ENCODE data around the gene CRYBA1. TPM values are rescaled to one million over a fixed set of nuclear protein-coding genes. Genes with fewer than 3 reads are reported as not detected.

Gene CRYBA1
- total RNA-seq, 2 donors from 2014 or later = not detected

DNA sequence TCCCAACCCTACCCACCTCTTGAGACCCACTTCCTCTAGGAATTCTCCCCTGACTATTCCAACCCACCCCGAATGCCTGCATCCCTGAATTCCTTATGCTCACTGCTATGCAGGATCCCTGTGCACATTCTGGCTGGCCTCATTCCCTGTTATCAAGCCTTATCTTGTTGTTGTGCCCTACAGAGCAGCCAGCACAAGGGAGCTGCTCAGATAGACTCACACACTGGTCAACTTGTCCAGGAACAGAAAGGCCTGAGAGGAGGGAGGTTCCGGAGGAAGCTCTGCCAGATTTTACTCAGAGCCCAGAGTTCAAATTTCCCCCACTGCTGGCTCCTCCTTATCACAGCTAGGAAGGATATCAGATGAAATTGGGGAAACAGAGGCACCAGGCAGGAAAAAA, 41.6 kb upstream of the CRYBA1 start:
- DNase-seq = no peak
- H3K4me3 ChIP-seq (ENCODE audit: low read length) = no peak overlapping the region
- Mint-ChIP-seq H3K36me3 (ENCODE audit: low read depth) (no peaks in the 10 kb centered on the region), H3K4me3 (no peak overlapping the region), H3K9me3 (no peaks in the 10 kb centered on the region), H3K27me3 (ENCODE audit: insufficient read depth) (no peaks in the 10 kb centered on the region), H3K27ac (no peak overlapping the region), H3K4me1 (no peaks in the 10 kb centered on the region)
- 88 to 100% methylated on average over 2 of the region's 2 CpGs for WGBS, 2 experiments (ENCODE audit: insufficient coverage in 1 of 2, insufficient read length in 1 of 2)
- H3K27ac ChIP-seq (ENCODE audit: low read depth, low read length) = no peak overlapping the region
- H3K27me3 ChIP-seq (ENCODE audit: control insufficient read depth, insufficient read depth, low read length, poor library complexity, severe bottlenecking) = no peaks in the 10 kb centered on the region
- no peaks in the 10 kb centered on the region for H3K9me3 ChIP-seq (ENCODE audit: control insufficient read depth, low read length)
- no peaks in the 10 kb centered on the region for H3K36me3 ChIP-seq (ENCODE audit: control insufficient read depth, insufficient read depth, low read length)
- no peak overlapping the region for H3K9ac ChIP-seq (ENCODE audit: extremely low read depth, low read length, poor library complexity, severe bottlenecking)
- H3K4me1 ChIP-seq (ENCODE audit: control insufficient read depth, insufficient read depth, low read length) = no peaks in the 10 kb centered on the region
- TF ChIP-seq, protein P1, sequence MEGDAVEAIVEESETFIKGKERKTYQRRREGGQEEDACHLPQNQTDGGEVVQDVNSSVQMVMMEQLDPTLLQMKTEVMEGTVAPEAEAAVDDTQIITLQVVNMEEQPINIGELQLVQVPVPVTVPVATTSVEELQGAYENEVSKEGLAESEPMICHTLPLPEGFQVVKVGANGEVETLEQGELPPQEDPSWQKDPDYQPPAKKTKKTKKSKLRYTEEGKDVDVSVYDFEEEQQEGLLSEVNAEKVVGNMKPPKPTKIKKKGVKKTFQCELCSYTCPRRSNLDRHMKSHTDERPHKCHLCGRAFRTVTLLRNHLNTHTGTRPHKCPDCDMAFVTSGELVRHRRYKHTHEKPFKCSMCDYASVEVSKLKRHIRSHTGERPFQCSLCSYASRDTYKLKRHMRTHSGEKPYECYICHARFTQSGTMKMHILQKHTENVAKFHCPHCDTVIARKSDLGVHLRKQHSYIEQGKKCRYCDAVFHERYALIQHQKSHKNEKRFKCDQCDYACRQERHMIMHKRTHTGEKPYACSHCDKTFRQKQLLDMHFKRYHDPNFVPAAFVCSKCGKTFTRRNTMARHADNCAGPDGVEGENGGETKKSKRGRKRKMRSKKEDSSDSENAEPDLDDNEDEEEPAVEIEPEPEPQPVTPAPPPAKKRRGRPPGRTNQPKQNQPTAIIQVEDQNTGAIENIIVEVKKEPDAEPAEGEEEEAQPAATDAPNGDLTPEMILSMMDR (conservative IDR thresholded peaks at IDR 0.05) = no peak

DNA sequence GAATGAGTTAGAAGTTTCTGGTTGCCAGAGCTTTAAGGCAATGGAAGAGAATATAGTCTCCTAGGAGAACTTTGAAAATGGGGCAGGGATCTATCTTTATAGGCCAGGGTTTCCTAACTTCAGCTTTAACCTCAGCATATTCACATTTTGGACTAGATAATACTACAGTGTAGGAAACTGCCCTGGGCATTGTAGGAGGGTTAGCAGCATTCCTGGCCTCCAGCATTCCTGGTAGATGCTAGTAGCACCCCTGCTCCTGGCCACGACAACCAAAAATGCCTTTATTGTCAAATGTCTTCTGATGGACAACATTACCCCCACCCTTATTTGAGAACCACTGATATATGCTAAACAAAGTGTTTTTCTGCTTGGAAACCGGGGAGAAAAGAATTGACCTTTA, 38.7 kb upstream of the CRYBA1 start:
- WGBS, 2 experiments (ENCODE audit: insufficient coverage in 1 of 2, insufficient read length in 1 of 2) = 88 to 100% methylated on average over 2 of the region's 2 CpGs
- H3K9me3 ChIP-seq (ENCODE audit: control insufficient read depth, low read length) = no peaks in the 10 kb centered on the region
- H3K27ac Mint-ChIP-seq = no peak overlapping the region
- H3K27me3 Mint-ChIP-seq (ENCODE audit: insufficient read depth) = no peaks in the 10 kb centered on the region
- H3K27me3 ChIP-seq (ENCODE audit: control insufficient read depth, insufficient read depth, low read length, poor library complexity, severe bottlenecking) = no peaks in the 10 kb centered on the region
- H3K9me3 Mint-ChIP-seq = no peaks in the 10 kb centered on the region
- H3K9ac ChIP-seq (ENCODE audit: extremely low read depth, low read length, poor library complexity, severe bottlenecking) = no peak overlapping the region
- no peak for DNase-seq
- no peak overlapping the region for H3K27ac ChIP-seq (ENCODE audit: low read depth, low read length)
- no peaks in the 10 kb centered on the region for H3K4me1 ChIP-seq (ENCODE audit: control insufficient read depth, insufficient read depth, low read length)
- no peaks in the 10 kb centered on the region for H3K36me3 ChIP-seq (ENCODE audit: control insufficient read depth, insufficient read depth, low read length)
- no peak overlapping the region for H3K4me3 ChIP-seq (ENCODE audit: low read length)
- H3K4me1 Mint-ChIP-seq = no peaks in the 10 kb centered on the region
- H3K36me3 Mint-ChIP-seq (ENCODE audit: low read depth) = no peaks in the 10 kb centered on the region
- H3K4me3 Mint-ChIP-seq = no peak overlapping the region
- TF ChIP-seq, protein P1 (conservative IDR thresholded peaks at IDR 0.05) = no peak

DNA sequence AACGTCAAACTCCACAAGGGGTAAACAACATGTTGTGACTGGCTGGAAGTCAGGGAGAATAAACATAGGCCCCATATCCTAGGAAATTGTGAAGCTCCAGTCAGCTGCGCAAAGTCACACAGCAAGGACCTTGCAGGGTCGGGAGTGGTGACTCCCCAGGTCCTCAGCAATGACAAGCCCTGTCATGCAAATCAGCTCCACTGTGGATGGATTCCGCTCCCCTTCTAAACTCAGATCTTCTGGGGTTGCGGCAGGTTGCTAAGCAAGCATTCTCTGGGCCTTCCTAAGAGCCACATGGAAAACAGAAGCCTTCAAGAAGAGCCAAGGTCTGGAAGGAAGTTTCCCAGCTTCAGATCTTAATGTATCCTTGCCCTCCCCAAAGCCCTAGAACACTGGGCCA, 37.6 kb upstream of the CRYBA1 start:
- TF ChIP-seq, protein P1 (conservative IDR thresholded peaks at IDR 0.05) = no peak
- Mint-ChIP-seq H3K27ac (no peak overlapping the region), H3K4me1 (no peaks in the 10 kb centered on the region), H3K36me3 (ENCODE audit: low read depth) (no peaks in the 10 kb centered on the region), H3K4me3 (no peak overlapping the region), H3K27me3 (ENCODE audit: insufficient read depth) (no peaks in the 10 kb centered on the region), H3K9me3 (no peaks in the 10 kb centered on the region)
- no peak for DNase-seq
- Histone ChIP-seq H3K27me3 (ENCODE audit: control insufficient read depth, insufficient read depth, low read length, poor library complexity, severe bottlenecking) (no peaks in the 10 kb centered on the region), H3K9me3 (ENCODE audit: control insufficient read depth, low read length) (no peaks in the 10 kb centered on the region), H3K4me3 (ENCODE audit: low read length) (no peak overlapping the region), H3K9ac (ENCODE audit: extremely low read depth, low read length, poor library complexity, severe bottlenecking) (no peak overlapping the region), H3K27ac (ENCODE audit: low read depth, low read length) (no peak overlapping the region), H3K4me1 (ENCODE audit: control insufficient read depth, insufficient read depth, low read length) (no peaks in the 10 kb centered on the region), H3K36me3 (ENCODE audit: control insufficient read depth, insufficient read depth, low read length) (no peaks in the 10 kb centered on the region)
- 85 to 90% methylated on average over 4 to 5 of the region's 5 CpGs for WGBS, 2 experiments (ENCODE audit: insufficient coverage in 1 of 2, insufficient read length in 1 of 2)
